HUDEP-2 (cell line): ENCODE data around the gene OR9I1.

ENCODE experiments used
- DNase-seq, 76 experiments: peaks; one replicate each; lab custom pipeline; 2025; ENCODE audit not compliant: unreplicated experiment in 76 of 76; lab: John Stamatoyannopoulos, UW

The OR9I1 gene

GRCh38 chr11:58125469-58125868 lies at the start of gene OR9I1:
Gene OR9I1, minus strand, starts transcription at chr11:58125530. Its CDS starts 6,086 bp downstream, at chr11:58119444.
- no peak for DNase-seq

DNA sequence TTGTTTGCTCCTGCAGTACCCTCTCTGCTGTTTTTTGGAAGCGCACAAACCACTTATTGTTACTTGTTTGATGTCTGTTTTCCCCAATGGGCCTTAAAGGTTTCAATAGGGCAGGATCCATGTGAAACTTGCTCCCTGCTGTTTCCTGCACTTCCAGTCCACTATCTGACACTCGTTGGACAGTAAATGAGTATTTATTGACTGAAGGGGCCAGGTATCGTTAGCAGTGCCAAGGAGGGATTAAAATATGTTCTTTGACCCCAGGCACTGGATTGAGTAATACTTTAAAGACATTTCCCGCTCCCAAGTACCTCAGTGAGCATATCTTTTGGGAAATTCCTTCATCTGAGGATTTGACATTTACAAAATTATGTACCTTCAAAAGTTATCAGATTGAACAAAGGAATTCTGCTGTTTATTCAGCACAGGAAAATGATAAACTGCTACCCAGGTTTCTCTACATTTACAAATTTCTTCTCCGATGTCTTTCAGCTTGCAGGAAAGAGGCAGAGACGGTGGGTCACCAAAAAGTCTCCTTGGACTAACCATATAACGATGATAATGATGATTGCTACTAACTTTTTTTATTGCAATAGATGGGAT lies 40.3 kb upstream of the OR9I1 start:
- DNase-seq, result no peak

- no peak for DNase-seq
Observed at GRCh38 chr11:58164990-58165389, 39.7 kb upstream of the OR9I1 start.

GRCh38 chr11:58164389-58164788 lies 39.1 kb upstream of the OR9I1 start:
- no peak for DNase-seq

- no peak for DNase-seq
Observed at GRCh38 chr11:58152781-58153180, 27.5 kb upstream of the OR9I1 start.

DNA sequence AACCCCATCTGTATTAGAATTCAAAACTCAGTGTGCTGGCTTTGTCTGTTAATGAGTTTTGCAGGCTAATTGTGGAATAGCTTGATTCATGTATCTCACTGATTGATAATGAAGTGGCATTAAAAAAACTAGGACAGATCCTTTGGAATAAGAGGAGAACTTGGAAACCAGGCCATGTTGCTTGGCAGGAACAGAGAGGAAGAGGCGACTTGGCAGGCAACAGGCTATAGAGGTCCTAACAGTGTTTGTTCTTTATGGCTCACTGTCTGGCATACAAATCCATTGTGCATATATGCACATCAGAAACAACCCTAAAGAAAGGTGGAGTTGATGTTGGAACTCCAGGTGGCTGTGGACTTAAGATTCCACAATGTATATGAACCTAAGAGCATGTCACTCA lies 17.4 kb upstream of the OR9I1 start:
- no peak for DNase-seq

GRCh38 chr11:58135171-58135570 lies 9.8 kb upstream of the OR9I1 start:
- no peak for DNase-seq

GRCh38 chr11:58134151-58134550 lies 8.8 kb upstream of the OR9I1 start:
- DNase-seq, result no peak

GRCh38 chr11:58133309-58134076 lies 8.2 kb upstream of the OR9I1 start:
- no peak for DNase-seq

DNA sequence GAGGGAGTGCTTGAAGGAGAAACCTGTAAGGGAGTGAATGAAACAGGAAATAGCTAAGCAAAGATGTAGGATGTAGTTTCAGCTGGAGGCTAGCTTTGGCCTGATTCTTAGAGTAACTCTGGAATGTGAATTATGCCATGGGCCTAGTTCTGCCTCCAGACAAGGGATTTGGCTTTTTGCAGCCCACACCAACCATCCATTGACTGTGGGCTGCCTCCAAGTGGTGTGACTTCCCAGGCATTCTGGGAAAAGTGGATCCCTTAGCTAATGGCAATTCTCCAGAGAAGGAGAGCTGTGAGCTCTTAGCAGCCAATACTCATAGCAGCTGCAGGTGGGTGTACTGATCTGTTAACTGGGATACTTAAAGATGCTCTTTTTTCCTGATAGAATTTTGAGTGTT lies 2.0 kb upstream of the OR9I1 start:
- DNase-seq, result no peak

- DNase-seq, result no peak
Observed at GRCh38 chr11:58121096-58121495, 4.2 kb downstream of the OR9I1 start.

- no peak for DNase-seq
Observed at GRCh38 chr11:58097437-58097836, 27.9 kb downstream of the OR9I1 start.

DNA sequence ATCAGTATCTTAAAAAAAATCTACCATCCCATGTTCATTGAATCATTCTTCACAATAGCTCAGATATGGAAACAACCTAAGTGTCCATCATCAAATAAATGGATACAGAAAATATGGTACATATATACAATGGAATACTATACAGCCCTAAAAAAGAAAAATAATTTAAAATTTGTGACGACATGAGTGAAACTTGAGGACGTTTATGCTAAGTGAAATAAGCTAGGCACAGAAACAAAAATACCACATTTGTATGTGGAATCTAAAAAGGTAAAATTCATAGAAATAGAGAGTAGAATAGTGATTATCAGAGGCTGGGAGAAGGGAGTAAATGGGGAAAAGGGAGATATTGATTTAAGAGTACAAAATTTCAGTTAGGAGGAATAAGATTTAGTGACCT lies 38.8 kb downstream of the OR9I1 start:
- DNase-seq, result no peak

DNA sequence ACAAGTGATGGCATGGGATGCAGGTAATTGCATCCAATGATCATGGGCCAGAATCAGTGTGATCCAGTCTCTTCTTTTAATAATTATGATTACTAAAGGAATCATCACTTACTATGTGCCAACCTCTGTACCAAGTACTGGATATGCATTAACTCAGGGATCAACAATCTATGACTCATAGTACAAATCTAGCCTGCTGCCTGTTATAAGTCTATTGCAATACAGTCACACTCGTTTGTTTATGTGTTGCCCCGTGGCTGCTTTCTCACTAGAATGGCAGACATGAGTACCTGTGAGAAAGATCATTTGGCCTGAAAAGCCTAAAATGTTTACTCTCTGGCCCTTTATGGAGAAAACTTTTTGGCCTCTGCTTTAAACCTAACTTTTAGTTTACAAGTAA lies 49.5 kb downstream of the OR9I1 start:
- no peak for DNase-seq

DNA sequence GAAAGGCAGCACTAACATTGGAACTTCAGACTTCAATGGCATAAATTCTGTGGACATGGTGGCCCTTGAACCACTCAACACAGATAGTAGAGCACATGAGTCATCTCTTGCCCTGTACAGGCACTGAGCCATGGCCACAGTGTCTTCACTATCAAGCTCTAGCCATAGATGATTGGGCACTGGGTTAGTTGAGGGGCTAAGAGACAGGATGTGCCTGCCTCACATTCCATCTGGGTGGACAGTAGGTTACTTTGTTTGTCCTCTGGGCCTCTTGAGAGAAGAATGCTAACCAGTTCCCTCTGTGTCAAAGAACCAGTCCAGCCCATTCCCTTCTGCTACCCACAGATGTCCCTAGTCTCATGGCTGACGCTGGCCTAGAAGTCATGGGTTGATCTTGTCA lies 54.7 kb downstream of the OR9I1 start:
- no peak for DNase-seq

DNA sequence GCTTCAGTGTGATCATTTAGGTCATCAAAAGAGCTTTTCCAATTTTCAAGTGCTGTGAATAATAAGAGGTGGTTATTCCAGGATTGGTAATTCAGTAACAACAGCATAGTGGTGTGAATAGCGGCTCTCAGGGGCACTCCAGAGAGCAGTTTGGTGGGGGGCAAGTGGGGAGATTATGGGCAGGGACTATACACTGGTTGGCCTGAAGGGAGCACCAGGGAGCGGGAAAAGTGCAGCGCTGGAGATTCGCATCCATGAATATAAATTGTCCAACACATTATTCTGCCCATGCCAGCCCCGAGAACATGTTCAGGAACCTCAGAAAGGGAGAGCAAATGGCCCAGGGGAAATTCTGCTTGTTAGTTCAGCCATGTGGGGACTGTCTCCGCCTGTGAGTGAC lies 56.7 kb downstream of the OR9I1 start:
- no peak for DNase-seq

DNA sequence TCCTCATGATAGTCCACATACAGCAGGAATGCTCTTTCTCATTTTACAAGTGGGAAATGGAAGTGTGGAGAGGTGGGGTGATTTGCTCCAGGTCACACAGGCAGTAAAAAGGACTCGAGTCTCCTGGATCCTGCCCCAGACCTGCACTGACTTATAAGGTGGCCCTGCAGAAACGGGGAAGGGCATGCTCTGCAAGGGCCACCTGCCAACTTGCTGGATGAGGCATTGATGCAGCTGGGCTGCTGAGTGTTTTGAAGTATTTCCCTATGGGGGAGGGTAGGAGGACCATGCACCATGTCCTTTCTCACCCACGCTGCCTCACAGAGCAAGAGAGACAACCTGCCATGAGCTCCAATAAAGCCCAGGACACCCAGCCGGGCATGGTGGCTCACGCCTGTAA lies 57.6 kb downstream of the OR9I1 start:
- no peak for DNase-seq
